ENCODE measurements around the gene NOVA2. TPM values are rescaled to one million over a fixed set of nuclear protein-coding genes. Genes with fewer than 3 reads are reported as not detected.

NOVA2 gene
- 0.10 TPM in 2 replicates for total RNA-seq (2014; rRNA removed; shearing (Covaris generic))

GRCh38 chr19:45973553-45974338, at the start of gene NOVA2:
NOVA2 (minus strand) TSS chr19:45973865; CDS start chr19:45973351, 514 bp downstream.
- peak; percentile 67 for DNase-seq (ENCODE audit: low read depth)

GRCh38 chr19:46023311-46023779, 49.7 kb upstream of the NOVA2 start:
- DNase-seq (ENCODE audit: low read depth) = no peak

GRCh38 chr19:46022431-46023310, 49.0 kb upstream of the NOVA2 start, which contains the start of gene PGLYRP1:
PGLYRP1 (minus strand) TSS chr19:46023053; CDS start chr19:46023021, 32 bp downstream.
- no peak for DNase-seq (ENCODE audit: low read depth)

- DNase-seq (ENCODE audit: low read depth) = no peak
Measured at GRCh38 chr19:46022061-46022430, 48.4 kb upstream of the NOVA2 start.

- DNase-seq (ENCODE audit: low read depth) = no peak
Measured at GRCh38 chr19:46021531-46022041, 47.9 kb upstream of the NOVA2 start.

- no peak for DNase-seq (ENCODE audit: low read depth)
Measured at GRCh38 chr19:46020819-46021125, 47.1 kb upstream of the NOVA2 start.

- no peak for DNase-seq (ENCODE audit: low read depth)
Measured at GRCh38 chr19:46019270-46019669, 45.6 kb upstream of the NOVA2 start.

GRCh38 chr19:46018729-46019251, 45.1 kb upstream of the NOVA2 start:
- no peak for DNase-seq (ENCODE audit: low read depth)

GRCh38 chr19:46017874-46018675, 44.4 kb upstream of the NOVA2 start:
- DNase-seq (ENCODE audit: low read depth) = no peak

GRCh38 chr19:46017095-46017429, 43.4 kb upstream of the NOVA2 start:
- DNase-seq (ENCODE audit: low read depth) = no peak

- DNase-seq (ENCODE audit: low read depth) = peak; percentile 75
Measured at GRCh38 chr19:46016426-46017094, 42.9 kb upstream of the NOVA2 start.

- DNase-seq (ENCODE audit: low read depth) = no peak
Measured at GRCh38 chr19:46015687-46016425, 42.2 kb upstream of the NOVA2 start.

- peak; percentile 64 for DNase-seq (ENCODE audit: low read depth)
Measured at GRCh38 chr19:46014941-46015686, 41.4 kb upstream of the NOVA2 start.

GRCh38 chr19:46014534-46014933, 40.9 kb upstream of the NOVA2 start:
- DNase-seq (ENCODE audit: low read depth) = no peak

GRCh38 chr19:46009530-46010510, 36.2 kb upstream of the NOVA2 start:
- DNase-seq (ENCODE audit: low read depth) = peak; percentile 58

GRCh38 chr19:46006411-46006810, 32.7 kb upstream of the NOVA2 start:
- no peak for DNase-seq (ENCODE audit: low read depth)

GRCh38 chr19:46002678-46003275, 29.1 kb upstream of the NOVA2 start:
- DNase-seq (ENCODE audit: low read depth) = no peak
